Epithelial cell of esophagus (primary cell): ENCODE results near the gene GPR25.

Source experiments
- DNase-seq: peaks from one replicate; pipeline ENCODE4 v3.0.0; 2010; ENCODE audit warnings: low read depth
- H3K4me3 ChIP-seq: 2 replicates; pipeline ENCODE4 v1.5.1; 2011; ENCODE audit warnings: mild to moderate bottlenecking, low read length, control low read depth
- TF ChIP-seq, protein P1 (sequence below): IDR thresholded peaks from 2 replicates; pipeline ENCODE4 v1.5.1; 2011; ENCODE audit warnings: low read depth, mild to moderate bottlenecking, low read length, control low read depth, inconsistent platforms; ENCODE audit not compliant: insufficient read depth; ENCODE audit errors: missing control alignments

Gene GPR25

DNA sequence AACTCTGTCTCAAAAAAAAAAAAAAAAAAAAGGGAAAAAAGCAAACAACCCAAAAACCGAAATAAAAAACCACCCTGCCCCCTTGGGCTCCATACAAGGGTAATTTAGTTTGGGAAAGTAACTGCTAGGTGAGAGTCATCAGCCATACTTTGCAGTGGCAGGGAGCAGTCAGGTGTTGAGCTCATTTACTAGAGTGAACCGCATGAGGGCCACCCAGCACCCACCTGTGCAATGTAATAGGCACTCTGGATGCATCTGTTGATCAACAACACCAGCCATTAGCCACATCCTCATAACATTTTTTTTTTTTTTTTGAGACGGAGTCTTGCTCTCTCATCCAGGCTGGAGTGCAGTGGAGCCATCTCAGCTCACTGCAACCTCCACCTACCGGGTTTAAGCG, 31.0 kb downstream of the GPR25 start:
- TF ChIP-seq, protein P1, sequence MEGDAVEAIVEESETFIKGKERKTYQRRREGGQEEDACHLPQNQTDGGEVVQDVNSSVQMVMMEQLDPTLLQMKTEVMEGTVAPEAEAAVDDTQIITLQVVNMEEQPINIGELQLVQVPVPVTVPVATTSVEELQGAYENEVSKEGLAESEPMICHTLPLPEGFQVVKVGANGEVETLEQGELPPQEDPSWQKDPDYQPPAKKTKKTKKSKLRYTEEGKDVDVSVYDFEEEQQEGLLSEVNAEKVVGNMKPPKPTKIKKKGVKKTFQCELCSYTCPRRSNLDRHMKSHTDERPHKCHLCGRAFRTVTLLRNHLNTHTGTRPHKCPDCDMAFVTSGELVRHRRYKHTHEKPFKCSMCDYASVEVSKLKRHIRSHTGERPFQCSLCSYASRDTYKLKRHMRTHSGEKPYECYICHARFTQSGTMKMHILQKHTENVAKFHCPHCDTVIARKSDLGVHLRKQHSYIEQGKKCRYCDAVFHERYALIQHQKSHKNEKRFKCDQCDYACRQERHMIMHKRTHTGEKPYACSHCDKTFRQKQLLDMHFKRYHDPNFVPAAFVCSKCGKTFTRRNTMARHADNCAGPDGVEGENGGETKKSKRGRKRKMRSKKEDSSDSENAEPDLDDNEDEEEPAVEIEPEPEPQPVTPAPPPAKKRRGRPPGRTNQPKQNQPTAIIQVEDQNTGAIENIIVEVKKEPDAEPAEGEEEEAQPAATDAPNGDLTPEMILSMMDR: no peak
- DNase-seq: no peak

GRCh38 chr1:200904772-200905171, 32.0 kb downstream of the GPR25 start:
- TF ChIP-seq, protein P1: no peak
- H3K4me3 ChIP-seq: no peak overlapping the region
- no peak for DNase-seq

More for the DNA sequence above, 31.0 kb downstream of the GPR25 start:
- no peak overlapping the region for H3K4me3 ChIP-seq

DNA sequence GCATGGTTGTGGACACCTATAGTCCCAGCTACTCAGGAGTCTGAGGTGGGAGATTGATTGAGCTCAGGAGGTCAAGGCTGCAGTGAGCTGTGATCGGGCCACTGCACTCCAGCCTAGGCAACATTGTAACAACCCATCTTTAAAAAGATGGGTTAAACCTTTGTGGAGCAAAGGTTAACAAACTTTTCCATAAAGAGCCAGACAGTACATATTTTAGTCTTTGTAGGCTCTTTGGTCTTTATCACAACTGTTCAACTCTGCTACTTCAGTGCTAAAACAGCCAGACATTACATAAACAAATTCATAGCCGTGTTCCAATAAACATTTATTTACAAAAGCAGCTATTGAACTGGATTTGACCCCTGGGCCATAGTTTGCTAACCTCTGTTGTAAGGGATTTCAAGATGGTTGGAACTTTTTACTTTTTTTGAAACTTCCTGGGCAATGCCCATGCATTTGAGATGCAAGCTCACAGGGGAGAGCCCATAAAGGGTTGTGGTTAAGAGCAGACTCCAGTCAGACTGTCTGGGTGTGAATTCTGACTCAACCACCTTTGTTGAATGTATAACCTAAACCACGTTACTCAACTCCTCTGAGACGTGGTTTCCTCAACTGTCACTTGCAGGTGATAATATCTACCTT, 32.8 kb downstream of the GPR25 start:
- TF ChIP-seq, protein P1: no peak
- DNase-seq: peak; percentile 90
- no peak overlapping the region for H3K4me3 ChIP-seq

- no peak for DNase-seq
- H3K4me3 ChIP-seq: no peak overlapping the region
- TF ChIP-seq, protein P1: no peak
Observed at GRCh38 chr1:200906491-200906890, 33.7 kb downstream of the GPR25 start.

DNA sequence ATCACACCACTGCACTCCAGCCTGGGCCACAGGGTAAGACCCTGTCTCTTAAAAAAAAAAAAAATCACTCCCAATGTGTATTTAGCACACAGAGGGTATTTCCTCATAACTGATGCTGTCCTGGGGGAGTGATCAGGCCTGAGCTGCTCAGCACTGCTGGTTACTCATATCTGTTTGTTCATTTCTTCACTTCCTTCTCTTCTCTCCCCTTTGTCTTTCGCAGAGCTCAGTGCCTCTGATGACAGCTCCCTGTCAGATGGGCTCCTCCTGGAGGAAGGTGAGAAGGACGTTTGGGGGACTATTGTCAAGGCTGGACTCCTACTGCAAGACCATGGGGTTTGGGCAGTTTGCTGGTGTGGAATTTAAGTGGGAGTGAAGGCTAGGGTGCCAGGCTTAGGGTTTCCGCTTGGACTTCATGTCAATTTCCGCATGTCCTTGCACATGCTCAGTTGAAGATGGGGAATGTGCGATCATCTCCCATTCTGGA, 34.9 kb downstream of the GPR25 start:
- TF ChIP-seq, protein P1: peak; percentile 4
- no peak overlapping the region for H3K4me3 ChIP-seq
- DNase-seq: peak; percentile 78

- TF ChIP-seq, protein P1: no peak
- H3K4me3 ChIP-seq: no peak overlapping the region
- peak; percentile 67 for DNase-seq
Observed at GRCh38 chr1:200908191-200908868, 35.5 kb downstream of the GPR25 start.
